Stimulated activated CD8-positive, alpha-beta memory T cell treated with anti-CD3 and anti-CD28 coated beads, Interleukin-12 subunit alpha, Interleukin-12 subunit beta, amount 100 ng/mL, for 4 hours (primary cell): ENCODE measurements around the gene RSPO1.
"Not testable (repeated sequence)": the region's sequence is repeated elsewhere in the genome, so short reads cannot be mapped to it uniquely, and the experiment has no call there.

Experiments used
- DNase-seq: peaks from one replicate; pipeline ENCODE4 v3.0.0-alpha.2; 2020; ENCODE audit warnings: low read depth

RSPO1 gene

DNA sequence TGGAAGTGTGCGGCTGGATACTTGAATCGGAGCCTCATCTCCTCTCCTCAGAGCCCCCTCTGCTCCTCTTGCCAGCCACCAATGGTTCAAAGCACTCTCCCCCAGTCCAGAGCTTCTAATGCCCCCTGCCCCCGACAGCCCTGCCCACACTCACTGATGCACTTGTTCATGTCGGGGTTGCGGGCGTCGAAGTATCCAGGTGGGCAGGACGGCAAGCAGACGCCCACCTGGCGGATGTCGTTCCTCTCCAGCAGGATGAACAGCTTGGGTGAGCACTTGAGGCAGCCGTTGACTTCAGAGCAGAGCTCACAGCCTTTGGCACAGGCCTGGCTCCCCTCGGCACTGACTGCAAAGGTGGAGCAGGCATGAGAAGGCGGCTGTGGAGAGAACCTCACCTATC, 18.4 kb downstream of the RSPO1 start:
- no peak for DNase-seq

DNA sequence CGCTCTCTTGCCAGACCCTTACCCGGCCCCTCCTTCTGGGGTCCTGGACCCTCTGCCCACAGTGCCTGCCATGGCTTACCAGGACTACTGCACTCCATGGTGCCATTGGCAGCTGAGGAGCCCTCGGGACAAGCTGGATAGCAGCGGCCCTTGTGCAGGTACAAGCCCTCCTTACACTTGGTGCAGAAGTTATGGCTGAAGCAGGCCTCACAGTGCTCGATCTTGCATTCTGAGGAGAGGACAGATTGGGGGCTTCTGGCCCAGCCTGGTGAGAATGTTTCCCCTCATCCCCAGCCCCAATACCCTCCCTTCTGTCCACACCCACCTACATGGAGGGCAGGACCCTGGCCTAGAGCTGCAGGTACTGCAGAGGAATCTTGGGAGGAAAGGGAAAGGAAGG, 20.6 kb downstream of the RSPO1 start:
- DNase-seq: no peak

DNA sequence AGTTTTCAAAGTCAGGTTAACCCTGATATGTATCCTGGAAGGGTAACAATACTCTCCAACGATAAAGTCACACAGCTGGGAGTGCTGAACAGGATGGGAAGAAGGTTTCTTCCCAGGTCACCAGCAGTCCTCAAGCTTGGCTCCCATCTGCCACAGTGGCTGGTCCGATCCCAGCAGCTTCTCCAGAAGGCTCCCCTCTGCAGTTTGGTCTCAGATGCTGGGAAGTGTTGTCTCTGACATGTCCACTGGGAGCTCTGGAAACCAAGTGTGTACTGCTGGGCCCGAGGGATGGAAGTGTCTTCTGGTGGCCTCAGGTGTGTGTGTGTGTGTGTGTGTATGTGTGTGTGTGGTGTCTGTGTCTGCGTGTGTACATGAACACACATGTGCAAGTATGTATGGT, 22.5 kb downstream of the RSPO1 start:
- no peak for DNase-seq

- no peak for DNase-seq
These were observed 24.7 kb downstream of the RSPO1 start for GRCh38 chr1:37609994-37610393.

- no peak for DNase-seq
These were observed 25.7 kb downstream of the RSPO1 start for GRCh38 chr1:37609002-37609401.

DNA sequence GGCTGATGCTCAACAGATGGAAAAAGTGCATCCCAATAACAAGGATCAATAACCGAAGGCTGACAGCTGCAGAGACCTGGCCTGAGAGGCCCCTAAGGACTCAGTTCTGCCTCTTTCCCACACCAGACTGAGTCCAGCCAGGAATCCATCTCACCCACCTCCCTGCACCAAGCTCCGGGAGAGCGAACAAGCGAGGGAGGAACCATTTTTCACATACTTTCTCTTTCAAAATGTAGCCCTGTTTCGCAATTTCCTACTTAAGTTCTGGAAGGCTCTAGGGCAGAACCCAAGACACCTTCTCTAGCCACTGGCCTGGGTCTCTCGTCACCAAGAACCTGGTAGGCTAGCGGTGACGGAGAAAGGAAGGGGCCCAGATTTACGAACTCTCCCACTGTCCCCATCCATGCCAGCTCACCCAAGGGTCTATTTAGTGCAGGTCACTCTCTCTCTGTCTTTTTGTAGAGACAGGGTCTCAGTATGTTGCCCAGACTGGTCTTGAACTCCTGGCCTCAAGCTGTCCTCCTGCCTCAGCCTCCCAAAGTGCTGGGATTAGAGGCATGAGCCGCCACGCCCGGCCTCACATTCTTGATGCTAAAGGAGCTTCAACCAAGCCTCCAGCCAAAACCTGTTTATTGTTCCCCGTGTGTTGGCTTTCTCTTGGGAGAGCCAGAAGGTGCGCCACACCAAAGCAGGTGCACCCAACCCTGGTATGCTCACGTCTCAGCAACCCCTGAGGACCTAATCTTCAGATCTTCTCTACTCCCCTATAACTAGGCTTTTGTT, 28.0 kb downstream of the RSPO1 start:
- DNase-seq: no peak

- no peak for DNase-seq
These were observed 28.8 kb downstream of the RSPO1 start for GRCh38 chr1:37605806-37606474.

- DNase-seq: no peak
These were observed 29.5 kb downstream of the RSPO1 start for GRCh38 chr1:37605061-37605650.

DNA sequence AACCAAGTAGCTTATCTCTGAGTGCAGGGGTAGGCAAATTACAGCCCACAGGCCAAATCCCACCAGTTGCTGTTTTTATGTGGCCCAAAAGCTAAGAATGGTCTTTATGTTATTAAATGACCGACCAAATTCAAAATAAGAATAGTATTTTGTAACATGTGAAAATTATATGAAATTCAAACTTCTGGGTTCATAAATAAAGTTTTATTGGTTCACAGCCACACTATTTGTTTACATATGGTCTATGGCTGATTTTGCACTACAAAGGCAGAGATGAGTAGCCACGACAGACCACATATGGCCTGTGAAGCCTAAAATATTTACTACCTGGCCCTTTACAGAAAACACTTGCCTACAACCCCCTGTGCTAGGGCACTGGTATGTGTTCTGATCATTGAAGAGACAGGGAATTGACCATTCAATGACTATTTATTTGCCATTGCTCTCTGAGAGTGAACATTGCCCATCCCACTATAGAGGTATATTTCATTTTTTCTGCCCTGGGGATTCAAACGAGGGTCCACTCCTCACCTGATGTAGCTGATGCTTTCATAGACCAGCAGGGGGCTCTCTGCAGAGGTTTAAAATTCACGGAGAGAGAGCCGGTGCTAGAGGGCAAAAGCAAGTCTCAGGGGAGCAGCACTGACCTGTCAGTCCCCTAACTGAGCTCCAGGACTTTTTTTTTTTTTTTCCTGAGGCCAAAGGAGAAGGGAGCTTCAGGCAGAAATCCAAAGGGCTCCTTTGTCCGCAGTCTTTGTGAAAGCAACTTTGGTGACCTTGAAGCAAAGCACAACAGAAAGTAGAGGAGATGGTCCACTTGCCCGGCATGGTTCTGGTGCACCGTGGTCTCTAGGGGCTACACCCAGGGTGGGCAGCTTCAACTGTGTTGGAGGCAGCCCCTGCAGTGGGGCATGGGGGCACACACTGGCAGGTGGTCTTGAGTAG, 31.7 kb downstream of the RSPO1 start:
- DNase-seq: no peak

GRCh38 chr1:37601441-37601840, 33.3 kb downstream of the RSPO1 start:
- DNase-seq: no peak

GRCh38 chr1:37599940-37600339, 34.8 kb downstream of the RSPO1 start:
- no peak for DNase-seq

- DNase-seq: no peak
These were observed 38.5 kb downstream of the RSPO1 start for GRCh38 chr1:37596182-37596667.

DNA sequence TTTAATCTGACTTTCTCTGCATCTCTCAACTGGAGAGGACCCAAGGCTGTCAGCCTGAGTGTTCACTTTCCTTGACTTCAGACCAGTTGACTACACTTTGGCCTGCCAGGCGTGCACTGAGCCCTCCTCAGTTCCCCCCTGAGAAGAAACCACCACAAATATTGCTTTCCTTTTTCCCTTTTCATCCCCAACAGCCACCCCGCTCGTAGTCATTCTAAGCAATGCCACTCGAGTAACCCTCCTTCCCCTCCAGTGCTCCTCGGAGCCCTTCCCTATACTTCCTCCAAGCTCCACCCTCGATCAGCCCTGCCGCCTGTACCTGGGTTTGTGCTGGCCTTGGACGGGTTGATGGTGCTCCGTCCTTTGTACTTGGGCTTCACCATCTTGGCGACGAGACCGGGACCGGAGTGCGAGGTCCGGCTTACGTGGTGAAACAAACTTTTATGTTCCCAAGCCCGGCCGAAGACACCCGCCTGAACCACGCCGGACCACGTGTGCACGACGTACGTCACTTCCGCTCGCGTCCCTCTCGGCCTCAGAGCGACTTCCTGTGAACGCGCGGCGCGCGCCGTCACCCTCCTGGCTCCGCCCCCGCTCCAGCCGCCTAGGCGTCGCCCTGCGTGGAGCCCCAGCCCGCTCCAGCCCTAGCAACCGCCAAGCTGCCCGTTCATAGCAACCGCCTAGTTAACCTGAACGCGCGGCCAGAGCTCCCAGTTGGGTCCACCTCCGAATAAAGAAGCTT, 39.1 kb downstream of the RSPO1 start, which contains the start of gene GNL2:
Gene GNL2 (minus strand): TSS at position 498 of the 742 bp plus-strand sequence. CDS start 115 bp downstream, at position 383.
- DNase-seq: peak; percentile 94

- no peak for DNase-seq
These were observed 41.0 kb downstream of the RSPO1 start for GRCh38 chr1:37593726-37594125.

GRCh38 chr1:37588939-37589338, 45.8 kb downstream of the RSPO1 start:
- DNase-seq: no peak

- not testable (repeated sequence) for DNase-seq
These were observed 50.1 kb downstream of the RSPO1 start for GRCh38 chr1:37584544-37584943.

DNA sequence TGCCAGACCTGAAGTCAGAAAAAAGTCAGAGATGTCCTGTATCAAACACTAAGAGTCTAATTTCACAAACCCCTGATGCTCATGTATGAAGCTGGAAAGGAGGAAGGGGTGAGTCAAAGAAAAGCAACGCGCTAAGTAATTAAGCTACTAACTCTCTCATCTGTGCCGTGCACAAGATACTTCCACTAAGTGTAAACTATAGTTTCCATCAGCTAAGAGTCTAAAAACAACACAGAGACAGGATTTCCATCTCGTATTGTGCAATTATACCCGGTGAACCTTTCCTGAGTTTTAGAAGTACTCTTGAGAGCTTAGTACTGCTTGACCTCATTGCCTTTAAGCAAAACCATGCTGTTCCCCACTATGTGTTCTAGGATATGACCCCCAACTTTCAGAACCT, 59.0 kb downstream of the RSPO1 start:
- no peak for DNase-seq

DNA sequence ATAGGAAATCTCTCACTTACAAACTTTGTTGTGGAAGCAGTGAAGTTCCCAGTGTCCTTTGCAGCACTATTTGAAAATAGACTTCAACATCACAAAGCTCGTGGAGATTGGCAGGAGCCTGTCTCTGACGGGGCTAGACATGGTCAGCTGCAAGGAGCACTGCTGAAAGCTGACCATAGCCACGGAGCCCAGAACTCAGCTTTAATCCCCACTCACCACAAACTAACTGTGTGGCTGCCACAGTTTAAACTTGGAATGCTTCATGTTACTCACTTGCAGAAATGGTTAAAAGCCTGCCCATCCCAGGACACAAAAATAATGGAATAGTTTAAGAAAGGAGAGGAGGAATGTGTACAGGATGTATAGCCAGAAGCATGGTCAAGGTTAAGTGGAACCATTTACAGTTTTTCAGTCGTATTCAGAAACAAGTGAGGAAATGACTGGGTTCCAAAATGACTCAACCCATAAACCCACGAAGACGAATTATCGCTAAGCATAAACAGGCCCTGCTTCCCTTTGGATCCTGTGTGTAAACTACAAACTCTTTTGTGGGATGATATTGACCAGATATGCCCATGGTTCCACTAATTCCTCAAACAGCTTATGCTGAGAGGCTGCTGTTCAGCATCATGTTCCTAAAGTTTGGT, 59.7 kb downstream of the RSPO1 start:
- no peak for DNase-seq

DNA sequence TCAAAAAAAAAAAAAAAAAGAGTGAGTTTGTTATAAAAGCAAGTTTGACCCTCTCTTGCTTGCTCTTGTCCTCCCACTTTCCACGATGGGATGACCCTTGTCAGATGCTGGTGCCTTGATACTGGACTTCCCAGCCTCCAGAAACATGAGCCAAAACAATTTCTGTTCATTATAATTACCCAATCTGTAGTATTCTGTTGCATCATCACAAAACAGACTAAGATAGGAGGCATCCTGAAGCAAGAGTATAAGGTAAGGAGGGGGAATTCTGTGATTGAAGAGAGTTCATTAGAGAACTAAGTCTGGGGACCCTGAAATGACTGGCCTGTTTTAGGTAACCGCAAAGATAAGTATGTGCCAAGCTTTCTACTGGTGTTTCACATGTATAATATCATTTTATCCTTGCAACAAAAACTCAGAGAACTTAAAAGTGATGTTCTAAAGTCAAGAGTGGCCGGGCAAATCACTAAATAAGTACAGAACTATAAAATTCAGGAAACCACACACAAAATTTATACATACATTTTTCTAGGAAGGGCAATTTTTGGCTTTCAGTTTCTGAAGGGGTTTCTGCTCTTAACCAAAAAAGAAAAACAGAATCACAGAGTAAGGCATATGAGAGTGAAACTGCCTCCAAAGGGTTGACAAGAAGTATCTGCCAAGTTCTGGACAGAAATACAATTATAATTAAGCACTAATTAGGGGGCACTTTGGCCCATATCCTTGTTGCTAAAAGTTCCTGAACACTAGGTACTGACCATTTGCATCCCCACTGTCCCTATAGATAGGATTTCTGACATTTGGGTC, 64.0 kb downstream of the RSPO1 start:
- DNase-seq: no peak

- DNase-seq: no peak
These were observed 67.7 kb downstream of the RSPO1 start for GRCh38 chr1:37567023-37567422.
